ENCODE results near the gene CD37.
A peak's percentile ranks its signal among the peaks of the same experiment; 100 is the strongest.
"Not testable (repeated sequence)": the region's sequence is repeated elsewhere in the genome, so short reads cannot be mapped to it uniquely, and the experiment has no call there.

Gene CD37

GRCh38 chr19:49297403-49297802 is 37.8 kb upstream of the CD37 start:
- H3K4me3 ChIP-seq (ENCODE audit: low read depth, low read length), result no peak overlapping the region
- no peak for DNase-seq (ENCODE audit: low read depth)
- in situ Hi-C loops (cut with HindIII; ENCODE audit: low sequenced_read_pairs), result no loop called here
- no peak for TF ChIP-seq CTCF (IDR thresholded peaks at IDR 0.05; ENCODE audit: low read depth, low read length, missing control alignments)

GRCh38 chr19:49298653-49299052 is 36.6 kb upstream of the CD37 start:
- in situ Hi-C loops (cut with HindIII; ENCODE audit: low sequenced_read_pairs); H3K4me3 ChIP-seq (ENCODE audit: low read depth, low read length); DNase-seq (ENCODE audit: low read depth): not testable (repeated sequence)

- DNase-seq (ENCODE audit: low read depth), result peak; percentile 4
- in situ Hi-C loops (cut with HindIII; ENCODE audit: low sequenced_read_pairs), result no loop called here
These were observed 33.9 kb upstream of the CD37 start for GRCh38 chr19:49301165-49301865.

DNA sequence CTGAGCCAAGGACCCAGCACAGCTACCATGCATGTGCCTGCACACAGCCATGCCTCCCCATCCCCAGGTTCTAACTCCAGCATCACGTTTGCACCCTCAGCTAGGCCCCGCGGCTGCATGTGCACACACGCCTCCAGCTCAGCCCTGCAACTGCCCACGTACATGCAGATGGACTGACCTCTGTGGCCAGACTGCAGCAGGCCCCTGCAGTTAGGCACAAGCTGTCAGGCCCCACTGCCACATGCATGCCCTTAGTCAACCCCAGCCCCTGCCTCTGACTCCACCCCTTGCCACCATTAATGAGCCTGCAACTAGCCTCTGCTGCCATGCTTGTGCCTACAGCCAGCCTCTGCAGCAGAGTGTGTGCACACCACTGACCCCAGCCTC is 33.3 kb upstream of the CD37 start:
- no peak for TF ChIP-seq CTCF (IDR thresholded peaks at IDR 0.05; ENCODE audit: low read depth, low read length, missing control alignments)
- no peak for DNase-seq (ENCODE audit: low read depth)
- no peak overlapping the region for H3K4me3 ChIP-seq (ENCODE audit: low read depth, low read length)
- in situ Hi-C loops (cut with HindIII; ENCODE audit: low sequenced_read_pairs), result no loop called here

More at GRCh38 chr19:49301165-49301865, 33.9 kb upstream of the CD37 start:
- peak; percentile 86 for TF ChIP-seq CTCF (IDR thresholded peaks at IDR 0.05; ENCODE audit: low read depth, low read length, missing control alignments)
- H3K4me3 ChIP-seq (ENCODE audit: low read depth, low read length), result no peak overlapping the region

GRCh38 chr19:49306734-49307133 is 28.5 kb upstream of the CD37 start:
- in situ Hi-C loops (cut with HindIII; ENCODE audit: low sequenced_read_pairs); DNase-seq (ENCODE audit: low read depth): not testable (repeated sequence)

DNA sequence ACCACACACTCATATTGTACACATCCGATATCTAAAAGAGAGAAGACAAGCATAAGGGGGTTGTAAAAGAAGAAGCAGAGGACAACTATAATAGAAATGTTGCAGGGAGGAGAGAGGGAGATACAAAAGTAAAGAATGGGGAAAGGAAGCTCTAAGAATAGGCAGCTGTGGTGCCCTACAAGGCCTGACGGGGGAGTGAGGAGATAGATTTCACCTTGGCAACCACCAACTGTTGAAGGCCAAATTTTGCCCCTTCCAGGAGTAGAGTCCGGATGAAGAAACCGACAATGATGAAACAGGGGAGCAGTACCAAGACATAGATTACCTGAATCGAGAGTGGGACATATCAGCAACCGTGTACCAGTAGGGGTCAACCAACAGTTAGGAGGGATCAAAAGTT is 26.1 kb upstream of the CD37 start:
- in situ Hi-C loops (cut with HindIII; ENCODE audit: low sequenced_read_pairs), result no loop called here
- DNase-seq (ENCODE audit: low read depth), result no peak
- no peak for TF ChIP-seq CTCF (IDR thresholded peaks at IDR 0.05; ENCODE audit: low read depth, low read length, missing control alignments)
- no peak overlapping the region for H3K4me3 ChIP-seq (ENCODE audit: low read depth, low read length)

More at GRCh38 chr19:49306734-49307133, 28.5 kb upstream of the CD37 start:
- not testable (repeated sequence) for H3K4me3 ChIP-seq (ENCODE audit: low read depth, low read length)

DNA sequence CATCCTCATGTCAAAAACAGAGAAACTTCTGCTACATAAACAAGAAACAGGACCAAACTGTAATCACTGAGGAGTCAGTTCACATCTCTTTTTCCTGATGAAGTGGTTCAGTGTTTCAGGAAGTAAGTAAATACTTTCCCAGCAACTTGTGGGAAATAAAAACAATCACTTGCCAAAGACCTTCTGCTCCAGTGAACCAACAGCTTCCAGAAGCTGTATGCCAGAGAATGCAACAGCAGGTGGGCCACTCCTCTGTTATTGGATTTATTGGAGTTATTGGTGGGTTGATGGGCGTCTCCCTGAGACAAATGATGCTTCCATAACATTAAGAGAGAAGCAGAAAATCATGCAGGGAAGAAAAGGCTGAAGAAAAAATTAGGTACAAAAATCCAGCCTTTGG is 20.1 kb upstream of the CD37 start:
- peak; percentile 34 for DNase-seq (ENCODE audit: low read depth)
- no peak overlapping the region for H3K4me3 ChIP-seq (ENCODE audit: low read depth, low read length)
- in situ Hi-C loops (cut with HindIII; ENCODE audit: low sequenced_read_pairs), result no loop called here
- TF ChIP-seq CTCF (IDR thresholded peaks at IDR 0.05; ENCODE audit: low read depth, low read length, missing control alignments), result no peak

GRCh38 chr19:49316284-49316683 is 18.9 kb upstream of the CD37 start:
- no peak for DNase-seq (ENCODE audit: low read depth)
- in situ Hi-C loops (cut with HindIII; ENCODE audit: low sequenced_read_pairs), result no loop called here
- H3K4me3 ChIP-seq (ENCODE audit: low read depth, low read length), result no peak overlapping the region
- no peak for TF ChIP-seq CTCF (IDR thresholded peaks at IDR 0.05; ENCODE audit: low read depth, low read length, missing control alignments)

Measured in astrocyte of the cerebellum (primary cell).